ENCODE measurements around the gene FAM114A1.

DNA sequence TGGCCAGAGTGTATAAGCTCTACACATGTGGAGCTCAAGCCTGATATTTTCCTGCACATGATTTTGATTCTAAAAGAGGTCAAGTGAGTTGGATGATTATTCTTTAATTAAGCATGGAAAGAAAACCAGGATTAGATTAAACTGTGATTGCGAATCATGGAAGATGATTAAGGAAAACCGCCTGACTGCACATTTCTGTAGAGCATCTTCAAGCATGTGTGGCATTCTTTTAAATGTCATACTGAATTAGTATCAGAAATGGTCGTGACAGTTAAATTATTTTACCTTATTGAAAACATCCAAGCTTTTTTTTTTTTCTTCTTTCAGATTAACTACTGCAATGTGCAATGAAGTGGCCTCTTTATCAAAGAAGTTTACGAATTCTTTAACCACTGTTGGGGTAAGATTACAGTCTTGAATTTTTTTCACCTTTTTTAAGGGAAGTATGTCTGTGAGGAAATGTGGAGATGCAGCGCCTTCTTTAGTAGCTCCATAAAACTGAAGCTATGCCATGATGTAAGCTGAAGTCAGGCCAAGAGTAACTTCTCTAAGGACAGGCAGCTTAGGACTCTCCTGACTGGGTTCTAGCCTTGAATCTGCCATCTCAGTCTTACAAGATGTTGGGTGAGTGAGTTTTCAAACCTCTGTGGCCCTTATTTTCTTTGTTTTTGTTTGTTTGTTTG, 67.9 kb downstream of the FAM114A1 start:
- TF ChIP-seq POLR2AphosphoS5 (IDR thresholded peaks at IDR 0.05; ENCODE audit: low read depth, low read length) (no peak), TAF1 (IDR thresholded peaks at IDR 0.05; ENCODE audit: low read depth, low read length) (no peak), PAX5 (IDR thresholded peaks at IDR 0.05; ENCODE audit: insufficient read depth, low read length, severe bottlenecking) (no peak)

All from GM12891 (cell line).